GM19455 (cell line): ENCODE results near the gene MRPS35.
A peak's percentile ranks its signal among the peaks of the same experiment; 100 is the strongest.
"Not testable (repeated sequence)": the region's sequence is repeated elsewhere in the genome, so short reads cannot be mapped to it uniquely, and the experiment has no call there.

ENCODE experiments used
- ATAC-seq: cut with Tn5 transposase; IDR thresholded peaks from one replicate; pipeline ENCODE4 v1.9.1; 2021; ENCODE audit not compliant: unreplicated experiment

The MRPS35 gene

GRCh38 chr12:27707216-27707615, 3.4 kb upstream of the MRPS35 start:
- no peak for ATAC-seq

- no peak for ATAC-seq
Observed at GRCh38 chr12:27709212-27709931, 1.3 kb upstream of the MRPS35 start.

DNA sequence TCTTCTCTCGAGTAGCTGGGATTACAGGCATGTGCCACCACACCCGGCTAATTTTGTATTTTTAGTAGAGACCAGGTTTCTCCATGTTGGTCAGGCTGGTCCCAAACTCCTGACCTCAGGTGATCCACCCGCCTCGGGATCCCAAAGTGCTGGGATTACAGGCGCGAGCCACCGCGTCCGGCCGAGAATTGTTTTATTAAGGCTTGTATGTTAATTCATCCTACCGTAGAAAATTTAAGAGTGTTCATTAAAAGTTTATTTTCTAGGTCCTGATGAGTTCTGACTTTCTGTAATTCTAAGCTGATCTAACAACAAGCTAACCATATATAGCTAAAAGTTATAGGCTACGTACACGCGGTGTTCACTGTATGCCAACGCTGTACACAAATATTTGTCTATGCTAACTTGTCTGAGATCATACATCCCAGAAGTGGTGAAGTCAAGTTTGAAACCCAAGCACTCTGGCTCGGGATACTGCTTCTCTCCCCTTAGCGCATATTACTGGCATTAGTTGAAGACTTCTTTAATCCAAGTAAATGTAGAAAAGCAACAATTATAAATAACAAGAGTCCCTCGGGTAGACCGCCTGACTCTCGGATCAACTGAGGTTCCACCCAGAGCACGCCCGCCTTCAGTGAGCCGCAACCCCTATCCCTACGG, 570 bp upstream of the MRPS35 start:
- peak; percentile 47 for ATAC-seq

- peak; percentile 8 for ATAC-seq
Observed at GRCh38 chr12:27711317-27711682, 668 bp downstream of the MRPS35 start.

- ATAC-seq: no peak
Observed at GRCh38 chr12:27711967-27712366, 1.3 kb downstream of the MRPS35 start.

- ATAC-seq: no peak
Observed at GRCh38 chr12:27723212-27723611, 12.6 kb downstream of the MRPS35 start.

DNA sequence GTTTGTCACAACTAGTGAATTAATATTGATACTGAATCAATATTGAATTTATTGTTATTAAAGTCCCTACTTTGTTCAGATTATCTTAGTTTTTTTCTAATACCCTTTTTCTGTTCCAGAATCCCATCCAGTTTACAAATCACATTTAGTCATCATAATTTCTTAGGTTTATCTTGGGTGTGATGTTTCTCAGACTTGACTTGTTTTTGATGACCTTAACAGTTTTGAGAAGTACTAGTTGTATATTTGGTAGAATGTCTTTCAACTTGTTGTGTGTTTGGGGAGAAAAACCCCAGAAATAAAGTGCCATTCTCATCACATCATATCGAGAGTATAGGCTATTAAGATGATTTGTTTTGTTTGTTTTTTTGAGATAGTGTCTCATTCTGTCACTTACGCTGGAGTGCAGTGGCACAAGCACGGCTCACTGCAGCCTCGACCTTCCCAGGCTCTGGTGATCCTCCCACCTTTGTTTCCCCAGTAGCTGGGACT, 19.5 kb downstream of the MRPS35 start:
- no peak for ATAC-seq

GRCh38 chr12:27732281-27732680, 21.6 kb downstream of the MRPS35 start:
- no peak for ATAC-seq

DNA sequence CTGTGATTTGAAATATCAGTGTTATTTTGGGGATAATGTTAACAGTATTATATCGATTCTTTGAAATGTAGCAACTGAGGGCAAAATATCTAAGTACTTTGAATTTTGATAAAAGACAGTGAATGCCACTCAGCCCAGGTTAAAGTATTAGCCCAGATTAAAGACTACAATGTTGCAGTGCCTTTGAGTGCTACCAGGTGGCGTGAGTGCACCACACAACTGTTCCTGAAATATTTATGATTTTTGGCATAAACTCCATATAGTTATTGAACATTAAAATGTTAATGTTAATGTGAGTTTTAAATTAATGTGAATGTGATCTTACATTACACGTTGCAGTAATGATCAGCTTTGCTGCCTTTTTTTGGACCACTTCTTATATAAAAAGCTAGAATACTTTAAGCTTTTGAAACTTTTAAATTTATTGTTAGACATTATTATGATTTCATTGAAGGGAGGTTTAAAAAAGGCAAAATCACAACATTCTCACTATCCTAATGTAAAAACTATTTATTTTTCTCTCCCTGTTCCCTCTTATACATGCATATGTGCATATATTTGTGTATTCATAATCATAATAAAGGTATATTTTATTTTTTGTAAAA, 22.5 kb downstream of the MRPS35 start:
- no peak for ATAC-seq

GRCh38 chr12:27733791-27734190, 23.2 kb downstream of the MRPS35 start:
- no peak for ATAC-seq

- not testable (repeated sequence) for ATAC-seq
Observed at GRCh38 chr12:27734321-27734720, 23.7 kb downstream of the MRPS35 start.

GRCh38 chr12:27743601-27744000, 33.0 kb downstream of the MRPS35 start:
- ATAC-seq: no peak

- ATAC-seq: not testable (repeated sequence)
Observed at GRCh38 chr12:27745734-27746133, 35.1 kb downstream of the MRPS35 start.

GRCh38 chr12:27747111-27747820, 36.6 kb downstream of the MRPS35 start:
- ATAC-seq: no peak

DNA sequence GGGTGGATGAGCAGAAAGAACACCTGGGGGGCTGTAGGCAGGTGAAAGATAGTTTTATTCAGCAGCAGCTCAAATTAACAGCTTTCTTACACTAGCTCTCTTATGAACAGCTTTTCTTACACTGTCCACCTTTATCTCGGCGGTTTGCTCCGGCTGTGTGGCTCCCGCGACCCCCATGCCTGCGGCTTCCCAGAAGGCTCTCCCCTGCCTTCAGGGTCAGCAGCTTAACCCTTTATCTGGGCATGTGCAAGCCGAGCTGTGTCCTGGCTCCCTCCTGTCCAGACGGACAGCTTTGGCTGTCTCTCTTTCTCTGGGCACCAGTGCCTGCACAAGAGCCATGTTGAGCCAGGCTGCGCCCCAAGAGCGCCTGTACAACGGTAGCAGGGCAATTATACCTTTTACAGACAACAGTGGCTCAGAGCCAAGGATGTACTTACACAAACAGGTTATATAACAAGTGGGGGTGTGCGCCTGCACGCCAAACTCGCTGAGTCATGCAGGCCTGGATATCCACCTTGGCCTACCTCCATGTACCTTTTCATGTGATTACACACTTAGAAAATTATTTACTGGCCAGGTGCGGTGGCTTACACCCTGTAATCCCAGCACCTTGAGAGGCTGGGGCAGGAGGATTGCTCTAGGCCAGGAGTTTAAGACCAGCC, 40.9 kb downstream of the MRPS35 start:
- ATAC-seq: no peak

DNA sequence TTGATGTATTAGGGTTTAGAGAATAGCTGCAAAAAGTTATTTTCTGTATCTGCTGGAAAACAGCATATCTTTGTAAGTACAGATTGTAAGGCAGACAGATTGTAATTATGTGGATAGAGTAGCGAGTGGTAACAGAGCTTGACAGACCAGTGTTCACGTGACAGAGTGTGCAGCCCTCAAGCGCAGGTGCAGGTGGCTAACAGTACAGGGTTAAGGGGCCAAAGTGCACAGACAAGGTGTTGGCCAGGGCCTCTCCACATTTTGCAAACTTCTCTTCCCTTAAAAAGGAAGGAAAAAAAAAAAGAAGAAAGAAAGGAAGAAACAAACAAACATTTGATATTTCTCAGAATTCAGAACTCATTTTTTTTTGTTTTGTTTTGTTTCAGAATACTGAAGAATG, 44.2 kb downstream of the MRPS35 start:
- no peak for ATAC-seq

GRCh38 chr12:27756670-27757195, 46.1 kb downstream of the MRPS35 start:
- ATAC-seq: no peak

- no peak for ATAC-seq
Observed at GRCh38 chr12:27762757-27763156, 52.1 kb downstream of the MRPS35 start.

- no peak for ATAC-seq
Observed at GRCh38 chr12:27766587-27766986, 56.0 kb downstream of the MRPS35 start.

DNA sequence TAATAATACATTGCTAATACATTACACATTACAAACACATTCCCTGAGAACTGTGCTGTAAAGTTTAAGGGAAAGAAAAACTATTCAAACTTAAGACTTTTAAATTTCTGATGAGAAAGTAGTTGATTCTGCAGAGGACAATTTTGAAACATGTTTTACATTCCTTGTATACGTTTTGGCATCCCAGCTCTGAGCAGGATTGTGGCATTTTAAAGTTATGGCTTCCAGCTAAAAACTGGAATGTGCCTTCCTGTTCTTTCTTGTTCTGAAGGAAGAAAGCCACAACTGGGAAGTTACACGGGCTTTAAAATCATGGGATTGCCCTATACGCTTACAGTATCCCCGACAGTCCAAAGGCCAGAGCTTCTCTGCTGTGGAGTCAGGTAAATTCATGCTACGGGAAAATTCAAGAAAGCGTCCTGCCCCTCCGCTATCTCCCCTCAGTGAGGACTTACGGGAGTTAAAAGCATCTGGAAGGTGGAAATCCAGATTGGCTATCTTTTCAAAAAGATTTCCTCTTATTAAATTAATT, 58.6 kb downstream of the MRPS35 start:
- no peak for ATAC-seq
